ENCODE measurements around the gene WWTR1. TPM values are rescaled to one million over a fixed set of nuclear protein-coding genes. Genes with fewer than 3 reads are reported as not detected.

The WWTR1 gene
- total and polyA plus RNA-seq, 5 donors from 2014 or later = 0.33 to 2.0 (median 1.6) TPM

DNA sequence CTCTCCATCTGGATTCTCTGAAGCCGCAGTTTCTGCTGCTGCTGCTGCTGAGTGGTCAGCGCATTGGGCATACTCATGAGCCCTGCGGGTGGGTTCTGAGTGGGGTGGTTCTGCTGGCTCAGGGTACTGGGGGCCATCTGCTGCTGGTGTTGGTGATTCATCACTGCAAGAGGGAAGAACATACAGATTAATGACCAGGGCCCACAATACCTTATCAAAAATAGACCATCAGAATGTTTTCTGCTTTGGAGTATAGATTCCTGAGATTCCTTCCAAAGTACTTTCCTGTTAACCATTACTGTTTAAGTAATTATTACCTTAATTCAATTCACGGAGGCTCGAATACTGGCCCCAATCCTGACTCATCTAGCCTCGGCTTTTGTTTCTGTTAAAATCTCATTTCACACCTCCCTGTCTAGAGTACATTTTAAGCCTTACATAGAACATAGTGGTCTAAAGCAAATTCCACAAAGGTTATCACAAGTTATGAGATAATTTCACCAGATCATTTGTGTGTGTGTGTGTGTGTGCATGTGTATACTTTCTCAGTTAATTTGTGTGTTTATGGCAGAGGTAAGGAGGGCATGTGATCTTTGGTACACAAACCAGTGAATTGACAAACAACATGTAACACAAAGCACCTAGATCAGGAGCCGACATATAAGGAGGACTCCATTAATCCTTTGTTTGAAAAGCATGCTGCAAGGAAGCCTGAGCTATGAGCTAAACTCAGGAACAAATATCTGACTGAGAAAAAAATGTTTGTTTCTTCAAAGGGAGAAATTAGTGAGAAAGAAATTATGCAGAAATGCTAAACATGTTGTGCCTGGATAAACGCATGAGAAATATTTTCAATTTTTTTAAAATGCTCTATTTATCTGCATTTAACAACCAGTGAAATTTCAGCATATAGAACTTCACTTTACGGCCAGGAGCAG lies 115.2 kb downstream of the WWTR1 start:
- no peaks in the 10 kb centered on the region for H3K27me3 ChIP-seq (ENCODE audit: control insufficient read depth, insufficient read depth, low read length)
- H3K9me3 Mint-ChIP-seq = peaks cover 0 to 1% (median 0%) of the 10 kb centered on the region in 7 donors
- H3K27ac ChIP-seq (ENCODE audit: insufficient read depth, low read length, poor library complexity, severe bottlenecking) = no peak overlapping the region
- no peak overlapping the region for H3K4me3 ChIP-seq (ENCODE audit: low read depth, low read length)
- no peaks in the 10 kb centered on the region for H3K4me1 Mint-ChIP-seq
- peak overlapping the region in 1 of 4 donors; percentile 27 for H3K4me3 Mint-ChIP-seq
- no peak for ATAC-seq (ENCODE audit: low read depth in 2 of 2)
- H3K27me3 Mint-ChIP-seq = peaks cover 4% of the 10 kb centered on the region
- no peak overlapping the region for H3K27ac Mint-ChIP-seq
- no peaks in the 10 kb centered on the region for H3K4me1 ChIP-seq (ENCODE audit: control insufficient read depth, insufficient read depth, low read length, poor library complexity, severe bottlenecking)
- H3K36me3 Mint-ChIP-seq = no peaks in the 10 kb centered on the region
- no peaks in the 10 kb centered on the region for H3K9me3 ChIP-seq (ENCODE audit: control insufficient read depth in 2 of 2, low read length in 2 of 2)
- H3K36me3 ChIP-seq (ENCODE audit: control insufficient read depth, insufficient read depth, low read length) = no peaks in the 10 kb centered on the region
- DNase-seq = no peak

DNA sequence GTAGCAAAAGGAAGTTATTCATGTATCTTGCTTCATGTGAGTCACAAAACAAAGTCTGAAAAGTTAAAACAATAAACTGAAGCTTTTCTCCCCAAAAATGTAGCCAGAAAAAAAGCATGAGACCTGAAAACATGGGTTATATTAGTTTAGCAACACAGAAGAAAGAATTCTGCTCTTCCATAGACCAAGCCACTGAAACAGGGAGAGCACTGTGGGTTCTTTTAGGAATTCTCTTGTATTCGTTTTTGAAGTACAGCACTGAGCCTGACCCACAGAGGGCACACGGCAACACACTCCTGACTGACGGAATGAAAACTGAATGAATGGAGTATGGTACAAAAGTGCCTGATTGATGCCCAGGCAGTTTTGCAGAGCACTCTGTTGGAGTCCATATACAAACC lies 116.7 kb downstream of the WWTR1 start:
- no peak overlapping the region for H3K4me3 ChIP-seq (ENCODE audit: low read depth, low read length)
- no peaks in the 10 kb centered on the region for H3K27me3 ChIP-seq (ENCODE audit: control insufficient read depth, insufficient read depth, low read length)
- Mint-ChIP-seq H3K4me1 (no peaks in the 10 kb centered on the region), H3K27ac (no peak overlapping the region), H3K36me3 (no peaks in the 10 kb centered on the region), H3K27me3 (peaks cover 4% of the 10 kb centered on the region), H3K9me3 (no peaks in the 10 kb centered on the region), H3K4me3 (no peak overlapping the region)
- no peak for DNase-seq
- no peaks in the 10 kb centered on the region for H3K36me3 ChIP-seq (ENCODE audit: control insufficient read depth, insufficient read depth, low read length)
- H3K9me3 ChIP-seq (ENCODE audit: control insufficient read depth in 2 of 2, low read length in 2 of 2) = no peaks in the 10 kb centered on the region
- H3K27ac ChIP-seq (ENCODE audit: insufficient read depth, low read length, poor library complexity, severe bottlenecking) = no peak overlapping the region
- H3K4me1 ChIP-seq (ENCODE audit: control insufficient read depth, insufficient read depth, low read length, poor library complexity, severe bottlenecking) = no peaks in the 10 kb centered on the region
- no peak for ATAC-seq (ENCODE audit: low read depth in 2 of 2)

DNA sequence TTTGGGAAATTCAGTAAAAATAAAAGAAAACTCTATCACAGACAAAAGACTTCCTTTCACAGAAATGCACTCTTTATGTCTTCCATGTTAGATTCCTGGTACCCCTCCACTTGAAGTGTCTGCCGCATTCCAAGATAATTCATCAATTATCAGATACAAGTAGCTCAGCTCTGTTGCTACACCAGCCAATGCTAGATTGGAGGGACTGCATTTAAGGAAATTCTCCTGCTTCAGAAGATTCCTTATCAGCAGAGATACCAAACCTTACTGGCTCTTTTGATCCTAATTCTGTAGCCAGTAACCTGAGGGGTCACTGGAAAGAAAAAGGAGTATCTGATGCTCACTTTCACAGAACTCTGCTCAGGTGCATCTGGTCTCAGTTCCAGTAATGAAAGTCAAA lies 119.5 kb downstream of the WWTR1 start:
- peaks cover 4% of the 10 kb centered on the region for H3K27me3 Mint-ChIP-seq
- no peak overlapping the region for H3K4me3 Mint-ChIP-seq
- no peaks in the 10 kb centered on the region for H3K4me1 Mint-ChIP-seq
- no peaks in the 10 kb centered on the region for H3K27me3 ChIP-seq (ENCODE audit: control insufficient read depth, insufficient read depth, low read length)
- H3K27ac ChIP-seq (ENCODE audit: insufficient read depth, low read length, poor library complexity, severe bottlenecking) = no peak overlapping the region
- H3K36me3 Mint-ChIP-seq = no peaks in the 10 kb centered on the region
- no peaks in the 10 kb centered on the region for H3K36me3 ChIP-seq (ENCODE audit: control insufficient read depth, insufficient read depth, low read length)
- H3K4me3 ChIP-seq (ENCODE audit: low read depth, low read length) = no peak overlapping the region
- no peaks in the 10 kb centered on the region for H3K4me1 ChIP-seq (ENCODE audit: control insufficient read depth, insufficient read depth, low read length, poor library complexity, severe bottlenecking)
- H3K9me3 ChIP-seq (ENCODE audit: control insufficient read depth in 2 of 2, low read length in 2 of 2) = no peaks in the 10 kb centered on the region
- DNase-seq (no peak), ATAC-seq (ENCODE audit: low read depth in 2 of 2) (no peak)
- no peak overlapping the region for H3K27ac Mint-ChIP-seq
- H3K9me3 Mint-ChIP-seq = no peaks in the 10 kb centered on the region

DNA sequence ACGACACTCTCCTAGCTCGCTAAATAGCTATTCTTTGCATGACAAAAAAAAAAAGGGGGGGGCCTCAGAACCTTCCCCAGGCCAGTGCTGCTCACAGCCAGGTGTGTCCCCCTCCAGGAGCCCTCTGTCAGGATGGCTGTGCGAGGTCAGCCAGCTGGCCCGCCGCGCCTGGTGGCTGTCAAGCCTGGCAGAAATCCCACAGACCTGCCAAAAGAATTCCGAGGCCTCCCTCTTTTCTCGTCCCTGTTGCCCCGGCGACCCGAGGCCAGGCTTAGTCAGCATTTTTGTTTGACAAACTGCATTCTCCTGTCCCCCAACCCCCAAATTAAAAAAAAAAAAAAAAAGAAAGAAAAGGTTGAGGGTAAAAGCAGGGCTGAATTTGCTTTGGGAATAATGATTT lies 121.4 kb downstream of the WWTR1 start:
- Mint-ChIP-seq H3K4me3 (no peak overlapping the region), H3K9me3 (no peaks in the 10 kb centered on the region), H3K36me3 (no peaks in the 10 kb centered on the region), H3K4me1 (peaks cover 0 to 2% (median 0%) of the 10 kb centered on the region in 4 donors), H3K27me3 (no peaks in the 10 kb centered on the region), H3K27ac (no peak overlapping the region)
- H3K27ac ChIP-seq (ENCODE audit: insufficient read depth, low read length, poor library complexity, severe bottlenecking) = no peak overlapping the region
- no peak for DNase-seq
- no peak for ATAC-seq (ENCODE audit: low read depth in 2 of 2)
- no peaks in the 10 kb centered on the region for H3K36me3 ChIP-seq (ENCODE audit: control insufficient read depth, insufficient read depth, low read length)
- no peak overlapping the region for H3K4me3 ChIP-seq (ENCODE audit: low read depth, low read length)
- H3K4me1 ChIP-seq (ENCODE audit: control insufficient read depth, insufficient read depth, low read length, poor library complexity, severe bottlenecking) = no peaks in the 10 kb centered on the region
- no peaks in the 10 kb centered on the region for H3K9me3 ChIP-seq (ENCODE audit: control insufficient read depth in 2 of 2, low read length in 2 of 2)
- peaks cover 2% of the 10 kb centered on the region for H3K27me3 ChIP-seq (ENCODE audit: control insufficient read depth, insufficient read depth, low read length)

DNA sequence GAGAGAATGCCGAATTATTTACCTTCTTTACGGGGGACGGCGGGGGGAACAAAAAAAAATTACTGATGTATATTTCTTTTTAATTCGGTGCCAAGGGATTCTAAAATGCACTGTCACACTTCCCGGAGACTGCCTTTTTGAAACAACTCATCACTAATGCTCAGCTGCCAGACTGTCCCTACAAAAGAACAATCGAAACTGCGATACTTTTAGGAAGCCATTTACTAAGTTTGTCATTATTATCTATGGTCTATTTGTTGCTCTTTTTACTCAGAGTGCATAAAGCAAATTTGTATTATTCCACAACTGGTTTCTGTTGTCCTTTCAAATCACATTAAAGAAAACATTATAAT lies 122.5 kb downstream of the WWTR1 start:
- H3K36me3 ChIP-seq (ENCODE audit: control insufficient read depth, insufficient read depth, low read length) = no peaks in the 10 kb centered on the region
- Mint-ChIP-seq H3K27ac (no peak overlapping the region), H3K36me3 (no peaks in the 10 kb centered on the region), H3K4me3 (no peak overlapping the region), H3K9me3 (no peaks in the 10 kb centered on the region), H3K4me1 (peaks cover 0 to 2% (median 0%) of the 10 kb centered on the region in 4 donors), H3K27me3 (no peaks in the 10 kb centered on the region)
- no peaks in the 10 kb centered on the region for H3K4me1 ChIP-seq (ENCODE audit: control insufficient read depth, insufficient read depth, low read length, poor library complexity, severe bottlenecking)
- H3K27me3 ChIP-seq (ENCODE audit: control insufficient read depth, insufficient read depth, low read length) = peaks cover 5% of the 10 kb centered on the region
- H3K27ac ChIP-seq (ENCODE audit: insufficient read depth, low read length, poor library complexity, severe bottlenecking) = no peak overlapping the region
- no peak overlapping the region for H3K4me3 ChIP-seq (ENCODE audit: low read depth, low read length)
- H3K9me3 ChIP-seq (ENCODE audit: control insufficient read depth in 2 of 2, low read length in 2 of 2) = no peaks in the 10 kb centered on the region
- ATAC-seq (ENCODE audit: low read depth in 2 of 2) (no peak), DNase-seq (no peak)

DNA sequence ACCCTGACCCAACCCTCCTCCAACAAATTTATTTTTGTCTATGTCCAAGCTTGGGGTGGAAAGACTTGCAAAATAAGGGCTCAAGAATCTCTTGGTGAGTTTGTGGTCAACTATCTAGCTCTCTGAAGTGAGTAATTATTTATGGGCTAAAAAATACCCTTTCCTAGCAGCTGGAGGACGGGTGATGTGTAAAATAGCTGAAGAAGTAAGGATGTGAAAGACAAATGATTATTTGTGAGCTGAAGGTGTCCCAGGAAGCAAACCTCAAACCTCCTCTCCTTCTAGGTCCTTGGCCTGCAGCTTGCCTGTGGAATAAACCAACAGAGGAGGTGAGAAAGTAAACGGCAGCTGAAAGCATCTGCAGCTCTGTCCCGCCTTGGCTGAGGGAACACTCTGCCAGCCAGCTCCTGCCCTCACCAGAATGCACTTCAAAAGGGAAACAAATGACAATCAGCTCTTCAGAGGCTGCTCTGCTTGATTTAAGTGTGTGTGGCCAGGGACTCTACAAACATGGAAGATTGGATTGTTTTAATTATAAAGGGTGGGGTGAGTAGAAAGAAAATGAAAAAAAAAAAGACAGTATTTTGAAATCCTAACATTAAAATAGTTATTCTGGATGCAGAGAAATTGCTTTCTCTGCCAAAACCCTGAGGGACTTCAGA lies 123.0 kb downstream of the WWTR1 start:
- no peak for ATAC-seq (ENCODE audit: low read depth in 2 of 2)
- no peak overlapping the region for H3K4me3 Mint-ChIP-seq
- Histone ChIP-seq H3K9me3 (ENCODE audit: control insufficient read depth in 2 of 2, low read length in 2 of 2) (no peaks in the 10 kb centered on the region), H3K4me1 (ENCODE audit: control insufficient read depth, insufficient read depth, low read length, poor library complexity, severe bottlenecking) (no peaks in the 10 kb centered on the region), H3K4me3 (ENCODE audit: low read depth, low read length) (no peak overlapping the region), H3K27ac (ENCODE audit: insufficient read depth, low read length, poor library complexity, severe bottlenecking) (no peak overlapping the region), H3K27me3 (ENCODE audit: control insufficient read depth, insufficient read depth, low read length) (peaks cover 5% of the 10 kb centered on the region), H3K36me3 (ENCODE audit: control insufficient read depth, insufficient read depth, low read length) (no peaks in the 10 kb centered on the region)
- no peaks in the 10 kb centered on the region for H3K9me3 Mint-ChIP-seq
- peaks cover 4% of the 10 kb centered on the region for H3K27me3 Mint-ChIP-seq
- no peak overlapping the region for H3K27ac Mint-ChIP-seq
- H3K36me3 Mint-ChIP-seq = no peaks in the 10 kb centered on the region
- no peak for DNase-seq
- peaks cover 0 to 2% (median 0%) of the 10 kb centered on the region in 4 donors for H3K4me1 Mint-ChIP-seq

DNA sequence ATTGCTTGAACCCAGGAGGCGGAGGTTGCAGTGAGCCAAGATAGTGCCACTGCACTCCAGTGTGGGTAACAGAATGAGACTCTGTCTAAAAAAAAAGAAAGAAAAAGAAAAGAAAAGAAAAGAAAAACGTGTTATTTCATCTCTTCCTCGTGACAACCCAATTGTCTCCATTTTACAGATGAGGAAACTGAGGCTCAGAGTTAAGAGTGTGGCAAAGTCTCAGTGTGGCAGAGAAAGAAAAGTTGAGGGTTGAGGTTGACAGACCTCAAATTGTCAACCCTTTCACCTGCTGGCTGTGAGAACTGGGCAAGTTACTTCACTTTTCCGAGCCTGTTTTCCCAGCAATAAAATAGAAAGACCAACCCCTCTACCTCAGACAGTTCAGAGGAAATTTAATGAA lies 123.7 kb downstream of the WWTR1 start:
- H3K27ac ChIP-seq (ENCODE audit: insufficient read depth, low read length, poor library complexity, severe bottlenecking) = no peak overlapping the region
- Mint-ChIP-seq H3K9me3 (no peaks in the 10 kb centered on the region), H3K4me1 (peaks cover 0 to 2% (median 0%) of the 10 kb centered on the region in 4 donors), H3K27ac (no peak overlapping the region), H3K36me3 (no peaks in the 10 kb centered on the region), H3K4me3 (no peak overlapping the region), H3K27me3 (peaks cover 9% of the 10 kb centered on the region)
- ATAC-seq (ENCODE audit: low read depth in 2 of 2) = no peak
- no peaks in the 10 kb centered on the region for H3K9me3 ChIP-seq (ENCODE audit: control insufficient read depth in 2 of 2, low read length in 2 of 2)
- H3K4me3 ChIP-seq (ENCODE audit: low read depth, low read length) = no peak overlapping the region
- H3K27me3 ChIP-seq (ENCODE audit: control insufficient read depth, insufficient read depth, low read length) = peaks cover 5% of the 10 kb centered on the region
- H3K4me1 ChIP-seq (ENCODE audit: control insufficient read depth, insufficient read depth, low read length, poor library complexity, severe bottlenecking) = no peaks in the 10 kb centered on the region
- DNase-seq = no peak
- H3K36me3 ChIP-seq (ENCODE audit: control insufficient read depth, insufficient read depth, low read length) = no peaks in the 10 kb centered on the region

All from CD4-positive, CD25-positive, alpha-beta regulatory T cell (primary cell).